Endothelial cell (in vitro differentiated cells): Measurements from ENCODE around the gene ABCA1. TPM values are rescaled to one million over a fixed set of nuclear protein-coding genes. Genes with fewer than 3 reads are reported as not detected.

Source experiments
- DNase-seq: peaks from one replicate; pipeline ENCODE4 v3.0.0; 2021; ENCODE audit warnings: low spot score
- H3K27ac Mint-ChIP-seq: one replicate; pipeline ENCODE4 v1.8.0; 2021; ENCODE audit warnings: mixed read lengths, inconsistent platforms; ENCODE audit not compliant: unreplicated experiment
- H3K27me3 Mint-ChIP-seq: one replicate; pipeline ENCODE4 v1.8.0; 2021; ENCODE audit warnings: mild to moderate bottlenecking, moderate library complexity, mixed read lengths, inconsistent platforms; ENCODE audit not compliant: unreplicated experiment
- H3K36me3 Mint-ChIP-seq: one replicate; pipeline ENCODE4 v1.8.0; 2021; ENCODE audit warnings: mild to moderate bottlenecking, low read depth, mixed read lengths, inconsistent platforms; ENCODE audit not compliant: unreplicated experiment
- H3K4me1 Mint-ChIP-seq: one replicate; pipeline ENCODE4 v1.8.0; 2021; ENCODE audit warnings: mild to moderate bottlenecking, mixed read lengths, inconsistent platforms; ENCODE audit not compliant: unreplicated experiment
- H3K4me3 Mint-ChIP-seq: one replicate; pipeline ENCODE4 v1.8.0; 2021; ENCODE audit warnings: mild to moderate bottlenecking, mixed read lengths, inconsistent platforms; ENCODE audit not compliant: unreplicated experiment
- H3K9me3 Mint-ChIP-seq: one replicate; pipeline ENCODE4 v1.8.0; 2021; ENCODE audit warnings: mixed read lengths, inconsistent platforms; ENCODE audit not compliant: unreplicated experiment
- total RNA-seq: library from RNA; stranded (reverse); fragmentation: NEBNext Ultra II Directional; extraction: Animal tissue kit (Norgen Biotek cat#: 25700); gene quantifications from one replicate; pipeline ENCODE4 v1.2.1, GENCODE V29; 2021; ENCODE audit not compliant: unreplicated experiment
- TF ChIP-seq, protein P1 (sequence below): fragments of 200-600 bp; sonication (generic); IDR thresholded peaks from one replicate; pipeline ENCODE4 v1.5.0; 2021; ENCODE audit warnings: antibody characterized with exemption; ENCODE audit not compliant: unreplicated experiment

ABCA1 gene
- total RNA-seq, 1 donor from 2014 or later, result 171 TPM

- Mint-ChIP-seq H3K4me1 (peaks cover 27% of the 10 kb centered on the region), H3K36me3 (peaks cover 29% of the 10 kb centered on the region), H3K9me3 (no peaks in the 10 kb centered on the region), H3K27me3 (peaks cover 6% of the 10 kb centered on the region), H3K4me3 (no peak overlapping the region), H3K27ac (no peak overlapping the region)
- DNase-seq, result no peak
- TF ChIP-seq, protein P1, sequence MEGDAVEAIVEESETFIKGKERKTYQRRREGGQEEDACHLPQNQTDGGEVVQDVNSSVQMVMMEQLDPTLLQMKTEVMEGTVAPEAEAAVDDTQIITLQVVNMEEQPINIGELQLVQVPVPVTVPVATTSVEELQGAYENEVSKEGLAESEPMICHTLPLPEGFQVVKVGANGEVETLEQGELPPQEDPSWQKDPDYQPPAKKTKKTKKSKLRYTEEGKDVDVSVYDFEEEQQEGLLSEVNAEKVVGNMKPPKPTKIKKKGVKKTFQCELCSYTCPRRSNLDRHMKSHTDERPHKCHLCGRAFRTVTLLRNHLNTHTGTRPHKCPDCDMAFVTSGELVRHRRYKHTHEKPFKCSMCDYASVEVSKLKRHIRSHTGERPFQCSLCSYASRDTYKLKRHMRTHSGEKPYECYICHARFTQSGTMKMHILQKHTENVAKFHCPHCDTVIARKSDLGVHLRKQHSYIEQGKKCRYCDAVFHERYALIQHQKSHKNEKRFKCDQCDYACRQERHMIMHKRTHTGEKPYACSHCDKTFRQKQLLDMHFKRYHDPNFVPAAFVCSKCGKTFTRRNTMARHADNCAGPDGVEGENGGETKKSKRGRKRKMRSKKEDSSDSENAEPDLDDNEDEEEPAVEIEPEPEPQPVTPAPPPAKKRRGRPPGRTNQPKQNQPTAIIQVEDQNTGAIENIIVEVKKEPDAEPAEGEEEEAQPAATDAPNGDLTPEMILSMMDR, result no peak
Observed at GRCh38 chr9:104896131-104896530, 31.8 kb downstream of the ABCA1 start.

DNA sequence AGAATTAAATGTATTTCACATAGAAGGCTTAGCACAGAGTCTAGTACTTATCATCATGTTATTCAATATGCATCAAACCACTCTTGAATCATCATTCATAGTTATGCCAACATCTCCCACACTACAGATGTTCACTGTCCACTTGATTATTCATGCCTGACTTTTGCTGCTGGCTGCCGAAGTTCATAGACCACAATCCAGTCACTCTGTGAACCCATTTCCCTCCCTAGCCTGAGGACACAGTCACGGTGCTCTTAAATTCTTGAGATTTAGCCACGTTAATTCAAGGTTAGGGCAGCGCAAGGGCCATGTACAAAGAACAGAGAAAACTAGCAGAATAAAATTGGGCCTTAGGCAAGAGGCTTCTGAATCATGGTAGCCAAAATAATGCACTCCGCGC is 32.4 kb downstream of the ABCA1 start:
- TF ChIP-seq, protein P1, result no peak

GRCh38 chr9:104892701-104893100 is 35.3 kb downstream of the ABCA1 start:
- TF ChIP-seq, protein P1, result no peak
- no peaks in the 10 kb centered on the region for H3K9me3 Mint-ChIP-seq
- H3K27me3 Mint-ChIP-seq, result peaks cover 3% of the 10 kb centered on the region
- H3K27ac Mint-ChIP-seq, result no peak overlapping the region
- H3K36me3 Mint-ChIP-seq, result peaks cover 31% of the 10 kb centered on the region
- H3K4me1 Mint-ChIP-seq, result peaks cover 2% of the 10 kb centered on the region
- no peak overlapping the region for H3K4me3 Mint-ChIP-seq
- DNase-seq, result no peak

More for the DNA sequence above, 32.4 kb downstream of the ABCA1 start:
- Mint-ChIP-seq H3K9me3 (no peaks in the 10 kb centered on the region), H3K4me1 (peaks cover 21% of the 10 kb centered on the region), H3K4me3 (no peak overlapping the region), H3K36me3 (peaks cover 28% of the 10 kb centered on the region), H3K27me3 (peaks cover 6% of the 10 kb centered on the region), H3K27ac (no peak overlapping the region)
- DNase-seq, result no peak

- H3K4me3 Mint-ChIP-seq, result no peak overlapping the region
- peaks cover 52% of the 10 kb centered on the region for H3K36me3 Mint-ChIP-seq
- DNase-seq, result no peak
- H3K27me3 Mint-ChIP-seq, result peaks cover 5% of the 10 kb centered on the region
- H3K27ac Mint-ChIP-seq, result no peak overlapping the region
- TF ChIP-seq, protein P1, result no peak
- no peaks in the 10 kb centered on the region for H3K9me3 Mint-ChIP-seq
- peaks cover 17% of the 10 kb centered on the region for H3K4me1 Mint-ChIP-seq
Observed at GRCh38 chr9:104890433-104890770, 37.6 kb downstream of the ABCA1 start.

- H3K4me1 Mint-ChIP-seq, result peaks cover 33% of the 10 kb centered on the region
- H3K9me3 Mint-ChIP-seq, result no peaks in the 10 kb centered on the region
- no peak overlapping the region for H3K27ac Mint-ChIP-seq
- TF ChIP-seq, protein P1, result no peak
- DNase-seq, result no peak
- H3K36me3 Mint-ChIP-seq, result peaks cover 81% of the 10 kb centered on the region
- H3K4me3 Mint-ChIP-seq, result peak overlapping the region; percentile 13
- peaks cover 6% of the 10 kb centered on the region for H3K27me3 Mint-ChIP-seq
Observed at GRCh38 chr9:104885818-104886709, 41.9 kb downstream of the ABCA1 start.
